Neural progenitor cell (in vitro differentiated cells): ENCODE measurements around the gene ERCC5. TPM values are rescaled to one million over a fixed set of nuclear protein-coding genes. Genes with fewer than 3 reads are reported as not detected.

Experiments
- DNase-seq: peaks from one replicate; pipeline ENCODE4 v3.0.0-alpha.2; 2016; ENCODE audit warnings: low spot score
- H2AFZ ChIP-seq: fragments of 200-600 bp; sonication (generic); replicated peaks from 2 replicates; pipeline ENCODE4 v1.6.1; 2016; ENCODE audit warnings: antibody characterized with exemption
- H3F3A ChIP-seq: fragments of 200-600 bp; sonication (generic); 2 replicates; pipeline ENCODE4 v1.6.1; 2016; ENCODE audit warnings: antibody characterized with exemption, low read depth
- H3K27ac ChIP-seq: fragments of 200-600 bp; sonication (generic); 2 replicates; pipeline ENCODE4 v1.5.1; 2016; ENCODE audit warnings: mild to moderate bottlenecking
- H3K27me3 ChIP-seq: fragments of 200-600 bp; sonication (generic); 2 replicates; pipeline ENCODE4 v1.6.1; 2016; ENCODE audit warnings: mild to moderate bottlenecking, moderate library complexity
- H3K36me3 ChIP-seq: fragments of 200-600 bp; sonication (generic); 2 replicates; pipeline ENCODE4 v1.5.1; 2016
- H3K4me1 ChIP-seq: fragments of 200-600 bp; sonication (generic); 2 replicates; pipeline ENCODE4 v1.6.1; 2016; ENCODE audit warnings: mixed run types
- H3K4me2 ChIP-seq: fragments of 200-600 bp; sonication (generic); 2 replicates; pipeline ENCODE4 v1.6.1; 2016
- H3K4me3 ChIP-seq: fragments of 200-600 bp; sonication (generic); 2 replicates; pipeline ENCODE4 v1.5.1; 2016
- H3K79me2 ChIP-seq: fragments of 200-600 bp; sonication (generic); 2 replicates; pipeline ENCODE4 v1.6.1; 2016; ENCODE audit warnings: low read depth
- H3K9ac ChIP-seq: fragments of 200-600 bp; sonication (generic); 2 replicates; pipeline ENCODE4 v1.6.1; 2016
- H3K9me3 ChIP-seq: fragments of 200-600 bp; sonication (generic); 2 replicates; pipeline ENCODE4 v1.5.1; 2016; ENCODE audit warnings: low read depth
- H4K20me1 ChIP-seq: fragments of 200-600 bp; sonication (generic); 2 replicates; pipeline ENCODE4 v1.6.1; 2016; ENCODE audit warnings: low read depth
- H3K27ac Mint-ChIP-seq: 3 replicates; pipeline ENCODE4 v1.8.0; 2021; ENCODE audit warnings: mixed read lengths
- H3K27me3 Mint-ChIP-seq: 2 replicates; pipeline ENCODE4 v1.8.0; 2022; ENCODE audit warnings: low read depth, mild to moderate bottlenecking, inconsistent platforms, moderate library complexity, mixed read lengths; ENCODE audit not compliant: insufficient read depth
- H3K36me3 Mint-ChIP-seq: 3 replicates; pipeline ENCODE4 v1.8.0; 2021; ENCODE audit warnings: mixed read lengths
- H3K4me1 Mint-ChIP-seq: 3 replicates; pipeline ENCODE4 v1.8.0; 2021; ENCODE audit warnings: mixed read lengths
- H3K4me3 Mint-ChIP-seq: 3 replicates; pipeline ENCODE4 v1.8.0; 2021; ENCODE audit warnings: mild to moderate bottlenecking, moderate library complexity, mixed read lengths
- H3K9me3 Mint-ChIP-seq: 3 replicates; pipeline ENCODE4 v1.8.0; 2020; ENCODE audit warnings: mixed read lengths
- EZH2 ChIP-seq: fragments of 200-600 bp; sonication (generic); IDR thresholded peaks from 2 replicates; pipeline ENCODE4 v1.6.1; 2017; ENCODE audit warnings: antibody characterized with exemption, mild to moderate bottlenecking, moderate library complexity
- EZH2phosphoT487 ChIP-seq: fragments of 200-600 bp; sonication (generic); IDR thresholded peaks from 2 replicates; pipeline ENCODE4 v1.6.1; 2017; ENCODE audit warnings: antibody characterized with exemption
- total RNA-seq: library from RNA; depleted of rRNA; stranded (reverse); fragments of >200 nt; gene quantifications from 2 replicates; pipeline ENCODE4 v1.2.3, GENCODE V29; 2015; ENCODE audit warnings: low replicate concordance
- TF ChIP-seq, protein P1 (sequence below): fragments of 200-600 bp; sonication (generic); IDR thresholded peaks from 2 replicates; pipeline ENCODE4 v1.5.1; 2017; ENCODE audit warnings: antibody characterized with exemption, mild to moderate bottlenecking

The ERCC5 gene
- total RNA-seq, 1 donor from 2014 or later = 35.1 TPM

DNA sequence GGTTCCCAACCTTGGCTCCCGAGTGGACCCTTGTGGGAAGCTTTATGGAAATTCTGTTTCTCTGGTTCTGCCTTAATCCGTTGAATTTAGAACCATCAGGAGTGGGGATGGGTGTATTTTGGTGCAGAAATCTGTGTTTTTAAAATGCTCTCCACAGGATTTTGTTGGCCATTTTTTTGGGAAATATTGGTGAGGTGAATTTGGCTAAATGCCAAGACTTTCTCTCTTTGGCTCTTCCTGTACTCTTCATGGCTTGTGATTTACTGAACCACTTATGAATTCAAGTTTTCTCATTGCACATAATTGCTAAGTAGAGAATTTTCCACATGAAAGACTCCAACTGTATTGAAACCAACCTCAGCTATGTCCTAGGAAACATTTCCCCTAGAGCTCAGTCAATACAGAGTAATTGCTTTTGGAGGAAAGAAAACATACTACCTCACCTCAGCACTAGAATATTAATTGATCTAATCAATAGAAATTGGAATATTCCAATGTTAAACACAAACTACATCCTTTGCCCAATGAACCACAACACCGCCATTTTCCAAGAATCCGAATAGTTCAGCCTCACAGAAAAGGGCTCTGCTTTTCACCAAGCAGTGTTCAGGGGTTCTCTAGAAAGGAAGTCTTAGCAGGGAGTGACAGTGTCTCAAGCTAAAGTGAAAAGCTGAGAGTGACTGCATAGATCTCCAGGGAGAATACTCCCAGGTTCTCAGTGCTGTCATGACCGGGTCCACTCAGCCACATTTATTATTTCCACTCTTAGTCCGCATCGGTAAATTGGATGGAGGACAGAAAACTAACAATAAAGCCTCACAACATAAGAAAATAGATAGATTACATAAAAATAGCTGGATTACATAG lies 60.3 kb downstream of the ERCC5 start:
- no peaks in the 10 kb centered on the region for H3K9me3 ChIP-seq
- Mint-ChIP-seq H3K4me3 (no peak overlapping the region), H3K4me1 (peaks cover 18% of the 10 kb centered on the region), H3K27me3 (peaks cover 4% of the 10 kb centered on the region), H3K9me3 (no peaks in the 10 kb centered on the region), H3K36me3 (no peaks in the 10 kb centered on the region), H3K27ac (no peak overlapping the region)
- no peak overlapping the region for H3K9ac ChIP-seq
- no peaks in the 10 kb centered on the region for H3K27me3 ChIP-seq
- no peak overlapping the region for H3K4me3 ChIP-seq
- H2AFZ ChIP-seq = no peak overlapping the region
- no peaks in the 10 kb centered on the region for H3K36me3 ChIP-seq
- peaks cover 9% of the 10 kb centered on the region for H3K4me1 ChIP-seq
- TF ChIP-seq, protein P1, sequence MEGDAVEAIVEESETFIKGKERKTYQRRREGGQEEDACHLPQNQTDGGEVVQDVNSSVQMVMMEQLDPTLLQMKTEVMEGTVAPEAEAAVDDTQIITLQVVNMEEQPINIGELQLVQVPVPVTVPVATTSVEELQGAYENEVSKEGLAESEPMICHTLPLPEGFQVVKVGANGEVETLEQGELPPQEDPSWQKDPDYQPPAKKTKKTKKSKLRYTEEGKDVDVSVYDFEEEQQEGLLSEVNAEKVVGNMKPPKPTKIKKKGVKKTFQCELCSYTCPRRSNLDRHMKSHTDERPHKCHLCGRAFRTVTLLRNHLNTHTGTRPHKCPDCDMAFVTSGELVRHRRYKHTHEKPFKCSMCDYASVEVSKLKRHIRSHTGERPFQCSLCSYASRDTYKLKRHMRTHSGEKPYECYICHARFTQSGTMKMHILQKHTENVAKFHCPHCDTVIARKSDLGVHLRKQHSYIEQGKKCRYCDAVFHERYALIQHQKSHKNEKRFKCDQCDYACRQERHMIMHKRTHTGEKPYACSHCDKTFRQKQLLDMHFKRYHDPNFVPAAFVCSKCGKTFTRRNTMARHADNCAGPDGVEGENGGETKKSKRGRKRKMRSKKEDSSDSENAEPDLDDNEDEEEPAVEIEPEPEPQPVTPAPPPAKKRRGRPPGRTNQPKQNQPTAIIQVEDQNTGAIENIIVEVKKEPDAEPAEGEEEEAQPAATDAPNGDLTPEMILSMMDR = no peak
- no peak for TF ChIP-seq EZH2phosphoT487
- TF ChIP-seq EZH2 = no peak
- no peak overlapping the region for H3K27ac ChIP-seq
- no peak overlapping the region for H3K4me2 ChIP-seq
- no peak for DNase-seq
- no peaks in the 10 kb centered on the region for H4K20me1 ChIP-seq
- peaks cover 4% of the 10 kb centered on the region for H3F3A ChIP-seq
- no peaks in the 10 kb centered on the region for H3K79me2 ChIP-seq

DNA sequence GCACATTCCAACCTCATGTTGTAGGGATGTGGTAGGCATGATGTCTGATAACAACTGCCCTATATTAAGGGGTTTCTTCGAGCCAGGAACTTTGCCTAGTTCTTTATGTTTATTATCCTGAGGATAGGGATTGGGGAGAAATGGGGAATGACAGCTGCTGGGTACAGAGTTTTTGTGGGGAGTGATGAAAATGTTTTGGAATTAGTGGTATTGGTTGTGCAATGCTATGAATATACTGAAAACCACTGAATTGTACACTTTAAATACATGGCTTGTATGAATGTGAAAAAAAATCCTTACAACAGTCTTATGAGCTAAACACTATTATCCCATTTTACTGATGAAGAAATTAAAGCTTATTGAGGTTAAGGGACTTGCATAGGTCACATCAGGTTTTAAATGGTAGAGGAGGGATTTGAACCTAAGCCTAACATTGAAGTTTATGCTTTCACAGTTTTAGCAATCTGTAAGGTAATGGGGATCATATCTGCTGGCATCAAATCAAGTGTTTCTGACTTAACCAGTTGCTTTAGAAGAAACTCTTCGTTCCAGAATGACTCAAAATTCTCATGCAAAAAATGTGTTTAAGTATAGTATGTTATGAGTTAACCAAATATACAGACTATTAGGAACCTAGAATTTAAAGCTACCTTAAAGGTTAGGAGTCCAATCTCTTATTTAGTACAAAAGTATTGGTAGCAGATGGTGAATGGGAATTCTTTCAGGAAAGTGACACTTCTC lies 61.4 kb downstream of the ERCC5 start:
- Histone ChIP-seq H3K27me3 (no peaks in the 10 kb centered on the region), H3K27ac (no peak overlapping the region), H3K9ac (no peak overlapping the region), H3K4me3 (no peak overlapping the region), H3K36me3 (no peaks in the 10 kb centered on the region), H2AFZ (no peak overlapping the region), H3K9me3 (no peaks in the 10 kb centered on the region), H3K4me1 (peaks cover 9% of the 10 kb centered on the region), H3K4me2 (no peak overlapping the region), H3F3A (peaks cover 4% of the 10 kb centered on the region), H3K79me2 (no peaks in the 10 kb centered on the region), H4K20me1 (no peaks in the 10 kb centered on the region)
- DNase-seq = no peak
- TF ChIP-seq EZH2 (no peak), EZH2phosphoT487 (no peak)
- TF ChIP-seq, protein P1 = no peak
- Mint-ChIP-seq H3K4me1 (peaks cover 22% of the 10 kb centered on the region), H3K9me3 (no peaks in the 10 kb centered on the region), H3K27ac (no peak overlapping the region), H3K4me3 (no peak overlapping the region), H3K36me3 (no peaks in the 10 kb centered on the region), H3K27me3 (peaks cover 4% of the 10 kb centered on the region)

DNA sequence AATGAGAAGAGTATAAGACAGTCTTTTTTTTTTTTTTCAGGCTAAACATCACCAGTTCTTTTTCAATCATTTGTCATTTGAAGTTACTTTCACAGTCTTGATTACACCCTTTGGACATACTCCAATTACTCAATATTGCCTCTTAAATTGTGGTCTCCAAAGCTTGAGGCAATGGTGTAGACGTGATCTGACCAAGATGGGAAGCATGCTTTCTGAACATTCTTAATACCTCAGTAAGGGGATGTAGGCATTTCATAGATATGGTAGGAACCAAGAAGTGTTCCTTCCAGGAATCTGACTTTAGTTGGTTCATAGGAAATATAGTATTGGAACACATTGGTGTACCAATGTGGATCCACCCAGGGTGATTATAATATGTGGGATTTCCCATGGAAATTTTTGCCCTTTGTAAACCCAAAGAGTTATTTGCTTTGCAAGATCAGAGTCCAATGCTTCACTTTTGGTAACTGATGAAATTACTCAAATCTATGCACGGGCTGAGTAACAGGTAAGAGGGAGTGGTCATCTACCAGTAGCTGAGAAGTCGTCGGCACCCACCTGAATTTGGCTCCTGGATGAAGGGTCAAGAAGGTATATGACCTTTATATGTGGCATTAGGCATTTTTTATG lies 62.2 kb downstream of the ERCC5 start:
- H3K27ac Mint-ChIP-seq = no peak overlapping the region
- H3K27me3 Mint-ChIP-seq = peaks cover 6% of the 10 kb centered on the region
- no peaks in the 10 kb centered on the region for H3K36me3 Mint-ChIP-seq
- no peaks in the 10 kb centered on the region for H3K9me3 Mint-ChIP-seq
- peaks cover 22% of the 10 kb centered on the region for H3K4me1 Mint-ChIP-seq
- Histone ChIP-seq H3K27me3 (no peaks in the 10 kb centered on the region), H2AFZ (no peak overlapping the region), H3K27ac (no peak overlapping the region), H3K4me3 (no peak overlapping the region), H3K4me1 (peaks cover 9% of the 10 kb centered on the region), H3K9me3 (no peaks in the 10 kb centered on the region), H3K4me2 (no peak overlapping the region), H3F3A (peaks cover 4% of the 10 kb centered on the region), H3K79me2 (no peaks in the 10 kb centered on the region), H4K20me1 (no peaks in the 10 kb centered on the region), H3K9ac (no peak overlapping the region), H3K36me3 (no peaks in the 10 kb centered on the region)
- no peak for TF ChIP-seq EZH2
- no peak for TF ChIP-seq EZH2phosphoT487
- TF ChIP-seq, protein P1 = no peak
- no peak for DNase-seq
- no peak overlapping the region for H3K4me3 Mint-ChIP-seq
